Endodermal cell (in vitro differentiated cells): ENCODE data around the gene TACC3. TPM values are rescaled to one million over a fixed set of nuclear protein-coding genes. Genes with fewer than 3 reads are reported as not detected.
A peak's percentile ranks its signal among the peaks of the same experiment; 100 is the strongest.

ENCODE experiments used
- DNase-seq: peaks from one replicate; pipeline ENCODE4 v3.0.0-alpha.2; 2017
- H3K27ac ChIP-seq: 2 replicates; pipeline ENCODE4 v1.5.1; 2013; ENCODE audit warnings: mild to moderate bottlenecking, low read depth, low read length, moderate library complexity
- H3K27me3 ChIP-seq: 2 replicates; pipeline ENCODE4 v1.6.1; 2013; ENCODE audit warnings: mild to moderate bottlenecking, low read length, moderate library complexity; ENCODE audit not compliant: insufficient read depth, control insufficient read depth, poor library complexity, severe bottlenecking
- H3K36me3 ChIP-seq: 2 replicates; pipeline ENCODE4 v1.7.0; 2013; ENCODE audit warnings: mild to moderate bottlenecking, low read length, moderate library complexity; ENCODE audit not compliant: control insufficient read depth, insufficient read depth
- H3K4me1 ChIP-seq: one replicate; pipeline ENCODE4 v1.7.0; 2013; ENCODE audit warnings: low read length; ENCODE audit not compliant: control insufficient read depth, insufficient read depth
- H3K4me3 ChIP-seq: 2 replicates; pipeline ENCODE4 v1.5.1; 2013; ENCODE audit warnings: mild to moderate bottlenecking, low read length, moderate library complexity
- H3K9ac ChIP-seq: 2 replicates; pipeline ENCODE4 v1.6.1; 2013; ENCODE audit warnings: mild to moderate bottlenecking, low read length, moderate library complexity; ENCODE audit not compliant: poor library complexity, severe bottlenecking; ENCODE audit errors: extremely low read depth
- H3K9me3 ChIP-seq: 2 replicates; pipeline ENCODE4 v1.6.1; 2013; ENCODE audit warnings: mild to moderate bottlenecking, low read length, moderate library complexity; ENCODE audit not compliant: control insufficient read depth
- H3K27ac Mint-ChIP-seq: 2 replicates; pipeline ENCODE4 v1.8.0; 2020; ENCODE audit warnings: mixed read lengths
- H3K27me3 Mint-ChIP-seq: 2 replicates; pipeline ENCODE4 v1.8.0; 2021; ENCODE audit warnings: mild to moderate bottlenecking, mixed read lengths; ENCODE audit not compliant: insufficient read depth
- H3K36me3 Mint-ChIP-seq: 2 replicates; pipeline ENCODE4 v1.8.0; 2020; ENCODE audit warnings: low read depth, mixed read lengths
- H3K4me1 Mint-ChIP-seq: 2 replicates; pipeline ENCODE4 v1.8.0; 2020; ENCODE audit warnings: mixed read lengths
- H3K4me3 Mint-ChIP-seq: 2 replicates; pipeline ENCODE4 v1.8.0; 2020; ENCODE audit warnings: mild to moderate bottlenecking, moderate library complexity, mixed read lengths
- H3K9me3 Mint-ChIP-seq: 2 replicates; pipeline ENCODE4 v1.8.0; 2020; ENCODE audit warnings: mild to moderate bottlenecking, mixed read lengths
- WGBS, 2 experiments: methylation state at CpG; one replicate each; pipeline versions ENCODE4 v1.1.5 to v1.1.7; 2013; ENCODE audit warnings: missing lambda C conversion rate in 2 of 2, mixed read lengths in 1 of 2; ENCODE audit not compliant: insufficient coverage in 1 of 2, insufficient read length in 1 of 2; 5-methylcytosine and 5-hydroxymethylcytosine counted together
- total RNA-seq, 2 donors: library from RNA; stranded (reverse); fragmentation: NEBNext Ultra II Directional in 1 of 2; extraction: Animal tissue kit (Norgen Biotek cat#: 25700) in 1 of 2; gene quantifications; 2 replicates in 1 of 2; 3 replicates in 1 of 2; pipeline ENCODE4 v1.2.1, GENCODE V29; 2021
- TF ChIP-seq, protein P1 (sequence below): fragments of 200-600 bp; sonication (generic); conservative IDR thresholded peaks from 2 replicates; pipeline ENCODE4 v1.5.0; 2021; ENCODE audit warnings: antibody characterized with exemption, mild to moderate bottlenecking

TACC3 gene
- total RNA-seq, 2 donors from 2014 or later, result 113 to 182 TPM

GRCh38 chr4:1725521-1725920 is 4.2 kb downstream of the TACC3 start:
- H3K9me3 ChIP-seq, result no peaks in the 10 kb centered on the region
- no peaks in the 10 kb centered on the region for H3K4me1 ChIP-seq
- no peaks in the 10 kb centered on the region for H3K27me3 Mint-ChIP-seq
- no peak for DNase-seq
- no peak overlapping the region for H3K9ac ChIP-seq
- H3K27ac ChIP-seq, result no peak overlapping the region
- peaks cover 19% of the 10 kb centered on the region for H3K4me1 Mint-ChIP-seq
- 87 to 93% methylated on average over 6 to 10 of the region's 10 CpGs for WGBS, 2 experiments
- no peak overlapping the region for H3K4me3 Mint-ChIP-seq
- TF ChIP-seq, protein P1, sequence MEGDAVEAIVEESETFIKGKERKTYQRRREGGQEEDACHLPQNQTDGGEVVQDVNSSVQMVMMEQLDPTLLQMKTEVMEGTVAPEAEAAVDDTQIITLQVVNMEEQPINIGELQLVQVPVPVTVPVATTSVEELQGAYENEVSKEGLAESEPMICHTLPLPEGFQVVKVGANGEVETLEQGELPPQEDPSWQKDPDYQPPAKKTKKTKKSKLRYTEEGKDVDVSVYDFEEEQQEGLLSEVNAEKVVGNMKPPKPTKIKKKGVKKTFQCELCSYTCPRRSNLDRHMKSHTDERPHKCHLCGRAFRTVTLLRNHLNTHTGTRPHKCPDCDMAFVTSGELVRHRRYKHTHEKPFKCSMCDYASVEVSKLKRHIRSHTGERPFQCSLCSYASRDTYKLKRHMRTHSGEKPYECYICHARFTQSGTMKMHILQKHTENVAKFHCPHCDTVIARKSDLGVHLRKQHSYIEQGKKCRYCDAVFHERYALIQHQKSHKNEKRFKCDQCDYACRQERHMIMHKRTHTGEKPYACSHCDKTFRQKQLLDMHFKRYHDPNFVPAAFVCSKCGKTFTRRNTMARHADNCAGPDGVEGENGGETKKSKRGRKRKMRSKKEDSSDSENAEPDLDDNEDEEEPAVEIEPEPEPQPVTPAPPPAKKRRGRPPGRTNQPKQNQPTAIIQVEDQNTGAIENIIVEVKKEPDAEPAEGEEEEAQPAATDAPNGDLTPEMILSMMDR, result no peak
- H3K27ac Mint-ChIP-seq, result peak overlapping the region; percentile 41
- H3K36me3 Mint-ChIP-seq, result peaks cover 45% of the 10 kb centered on the region
- H3K36me3 ChIP-seq, result peaks cover 65% of the 10 kb centered on the region
- H3K27me3 ChIP-seq, result no peaks in the 10 kb centered on the region
- H3K9me3 Mint-ChIP-seq, result no peaks in the 10 kb centered on the region
- H3K4me3 ChIP-seq, result no peak overlapping the region

GRCh38 chr4:1726146-1726934 is 5.0 kb downstream of the TACC3 start:
- H3K27me3 Mint-ChIP-seq, result no peaks in the 10 kb centered on the region
- TF ChIP-seq, protein P1, result peak; percentile 99
- Histone ChIP-seq H3K4me1 (no peaks in the 10 kb centered on the region), H3K36me3 (peaks cover 73% of the 10 kb centered on the region), H3K9me3 (no peaks in the 10 kb centered on the region), H3K27ac (no peak overlapping the region), H3K9ac (no peak overlapping the region), H3K27me3 (no peaks in the 10 kb centered on the region), H3K4me3 (no peak overlapping the region)
- H3K9me3 Mint-ChIP-seq, result no peaks in the 10 kb centered on the region
- H3K4me3 Mint-ChIP-seq, result no peak overlapping the region
- H3K36me3 Mint-ChIP-seq, result peaks cover 52% of the 10 kb centered on the region
- 71 to 72% methylated on average over 13 to 17 of the region's 17 CpGs for WGBS, 2 experiments
- H3K4me1 Mint-ChIP-seq, result peaks cover 19% of the 10 kb centered on the region
- peak; percentile 98 for DNase-seq
- peak overlapping the region; percentile 86 for H3K27ac Mint-ChIP-seq

DNA sequence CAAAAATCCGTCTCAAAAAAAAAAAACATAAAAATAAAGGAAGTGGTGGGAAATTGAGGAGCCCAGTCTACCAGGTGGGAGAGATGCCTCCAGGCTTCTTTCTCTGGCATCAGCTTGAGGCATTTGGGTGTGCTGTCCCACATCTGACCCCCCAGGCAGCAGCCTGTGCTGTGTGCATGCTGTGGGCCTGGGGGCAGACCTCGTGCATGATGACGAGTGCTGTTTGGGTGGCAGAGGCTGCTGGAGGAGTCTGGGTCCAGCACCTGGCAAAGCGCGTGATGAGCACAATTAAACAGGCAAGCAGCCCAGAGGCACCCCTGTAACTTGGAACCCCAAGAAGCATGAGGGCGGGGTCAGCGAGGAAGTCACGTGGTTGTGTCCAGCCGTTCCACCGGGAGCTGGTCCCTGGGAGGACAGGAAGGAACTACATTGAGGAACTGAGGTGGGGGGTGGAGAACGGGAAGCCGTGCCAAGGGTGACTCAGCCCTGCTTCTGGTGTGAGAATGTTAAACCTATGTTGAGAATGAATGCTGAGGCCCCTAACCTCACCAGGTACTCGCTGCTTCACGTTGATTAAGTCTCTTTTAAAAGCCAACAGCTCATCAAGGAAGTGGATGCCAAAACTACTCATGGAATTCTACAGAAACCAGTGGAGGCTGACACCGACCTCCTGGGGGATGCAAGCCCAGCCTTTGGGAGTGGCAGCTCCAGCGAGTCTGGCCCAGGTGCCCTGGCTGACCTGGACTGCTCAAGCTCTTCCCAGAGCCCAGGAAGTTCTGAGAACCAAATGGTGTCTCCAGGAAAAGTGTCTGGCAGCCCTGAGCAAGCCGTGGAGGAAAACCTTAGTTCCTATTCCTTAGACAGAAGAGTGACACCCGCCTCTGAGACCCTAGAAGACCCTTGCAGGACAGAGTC is 6.1 kb downstream of the TACC3 start:
- no peaks in the 10 kb centered on the region for H3K9me3 ChIP-seq
- no peak overlapping the region for H3K27ac ChIP-seq
- peaks cover 14% of the 10 kb centered on the region for H3K4me1 Mint-ChIP-seq
- H3K4me1 ChIP-seq, result no peaks in the 10 kb centered on the region
- H3K36me3 ChIP-seq, result peaks cover 81% of the 10 kb centered on the region
- no peak overlapping the region for H3K4me3 Mint-ChIP-seq
- no peaks in the 10 kb centered on the region for H3K27me3 Mint-ChIP-seq
- 90 to 92% methylated on average over 16 to 18 of the region's 18 CpGs for WGBS, 2 experiments
- H3K4me3 ChIP-seq, result no peak overlapping the region
- DNase-seq, result no peak
- no peaks in the 10 kb centered on the region for H3K27me3 ChIP-seq
- no peaks in the 10 kb centered on the region for H3K9me3 Mint-ChIP-seq
- H3K9ac ChIP-seq, result no peak overlapping the region
- H3K36me3 Mint-ChIP-seq, result peaks cover 59% of the 10 kb centered on the region
- peak overlapping the region; percentile 44 for H3K27ac Mint-ChIP-seq
- TF ChIP-seq, protein P1, result no peak
